ENCODE results near the gene BSX. TPM values are rescaled to one million over a fixed set of nuclear protein-coding genes. Genes with fewer than 3 reads are reported as not detected.

BSX gene
- total RNA-seq, result not detected
- not detected for polyA plus RNA-seq
- long read RNA-seq, donor 1, result 0 reads
- long read RNA-seq, donor 2, result 0 reads
- long read RNA-seq, donor 3, result 0 reads
- long read RNA-seq, donor 4, result 0 reads

DNA sequence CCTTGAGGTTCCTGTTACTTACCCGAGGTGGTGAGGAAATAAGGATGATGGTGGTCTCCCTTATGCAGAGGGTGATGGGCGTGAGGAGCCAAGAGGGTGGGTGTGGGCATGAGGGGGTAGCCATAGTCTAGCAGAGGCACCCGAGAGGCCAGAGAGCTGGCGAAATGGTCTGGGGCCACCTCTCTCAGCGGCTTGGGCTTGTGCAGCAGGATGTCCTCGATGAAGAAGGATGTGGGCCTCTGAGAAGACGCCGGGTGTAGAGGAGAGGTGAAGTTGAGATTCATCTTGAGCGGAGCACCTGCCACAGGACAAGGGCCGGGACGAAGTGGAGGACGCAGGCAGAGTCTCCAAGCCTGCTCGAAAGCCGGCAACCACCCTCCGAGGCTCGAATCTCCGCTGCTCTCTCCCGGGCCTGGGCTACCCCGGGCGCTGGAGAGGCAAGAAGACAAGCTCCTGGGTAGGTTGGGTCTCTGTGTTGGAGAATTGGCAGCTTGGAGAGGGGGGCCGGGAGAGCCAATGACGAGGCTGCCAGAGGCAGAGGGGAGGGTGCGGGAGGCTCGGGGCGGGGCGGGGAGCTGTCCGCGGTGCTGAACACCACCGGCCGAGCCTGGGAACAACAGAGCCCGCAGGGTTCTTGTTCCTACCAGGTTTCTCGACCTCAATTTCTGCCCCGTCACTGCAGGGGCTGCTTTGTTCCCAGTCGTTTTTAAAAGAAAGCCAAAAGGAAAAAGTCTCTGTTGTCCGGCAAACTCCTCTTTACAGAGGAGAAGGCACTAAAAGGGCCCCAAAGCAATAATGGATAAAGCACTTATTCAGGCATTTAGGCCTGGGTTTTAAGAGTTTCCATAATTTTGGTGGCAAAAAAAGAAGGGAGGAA lies at the start of gene BSX:
TSS of gene BSX (minus strand) at position 447 of the 877 bp plus-strand sequence. CDS start at position 284, 163 bp downstream.
- H3K4me3 ChIP-seq (ENCODE audit: low read length), result peak within 1 kb of the TSS; percentile 2
- H3K27me3 ChIP-seq (ENCODE audit: control insufficient read depth, insufficient read depth), result no peaks in the 10 kb centered on the region
- WGBS, result 5% methylated on average over 35 of the region's 35 CpGs
- ATAC-seq (peak; percentile 77 to 79), DNase-seq (peak; percentile 50 to 85 (median 79))
- H3K9me3 ChIP-seq (ENCODE audit: control insufficient read depth, low read length), result no peaks in the 10 kb centered on the region
- H3K27ac ChIP-seq (ENCODE audit: low read length), result no peak within 1 kb of the TSS
- intact Hi-C loops (cut with DNase I), result no loop called here
- peaks cover 1% of the 10 kb centered on the region for H3K4me1 ChIP-seq (ENCODE audit: control insufficient read depth, insufficient read depth, low read length)

DNA sequence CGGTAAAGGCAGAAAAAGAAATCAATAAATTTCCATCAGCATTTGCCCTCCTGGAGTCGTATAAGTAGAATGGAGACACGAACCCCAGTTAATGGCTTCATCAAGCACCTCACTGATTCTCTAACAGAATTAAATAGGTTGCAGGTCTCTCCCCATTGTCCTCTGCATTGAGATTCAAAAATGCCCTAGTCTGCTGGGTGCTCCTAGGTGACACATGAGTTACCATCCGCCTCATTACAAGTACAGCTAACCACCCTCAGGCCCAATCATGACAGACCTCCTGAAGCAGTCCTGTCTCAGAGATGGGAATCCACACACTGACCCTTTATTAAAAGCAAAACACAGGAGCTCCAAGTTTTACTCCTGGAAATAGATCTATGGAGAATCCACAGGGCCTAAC lies 48.9 kb upstream of the BSX start:
- Histone ChIP-seq H3K27me3 (ENCODE audit: control insufficient read depth, insufficient read depth) (no peaks in the 10 kb centered on the region), H3K9me3 (ENCODE audit: control insufficient read depth, low read length) (no peaks in the 10 kb centered on the region), H3K4me1 (ENCODE audit: control insufficient read depth, insufficient read depth, low read length) (no peaks in the 10 kb centered on the region), H3K4me3 (ENCODE audit: low read length) (no peak overlapping the region), H3K27ac (ENCODE audit: low read length) (no peak overlapping the region)
- no peak for ATAC-seq
- no peak for DNase-seq
- WGBS, result 73% methylated on average over 4 of the region's 4 CpGs
- intact Hi-C loops (cut with DNase I), result no loop called here

GRCh38 chr11:123020968-123021367 lies 39.3 kb upstream of the BSX start:
- H3K4me1 ChIP-seq (ENCODE audit: control insufficient read depth, insufficient read depth, low read length), result no peaks in the 10 kb centered on the region
- DNase-seq, result no peak
- 47% methylated on average over 2 of the region's 2 CpGs for WGBS
- no peaks in the 10 kb centered on the region for H3K9me3 ChIP-seq (ENCODE audit: control insufficient read depth, low read length)
- intact Hi-C loops (cut with DNase I), result loop anchor here in 3 of 4 donors (5.0 kb wide), 1 partner anchor 159 kb away; no protein-coding TSS in a partner anchor
- ATAC-seq, result no peak
- H3K4me3 ChIP-seq (ENCODE audit: low read length), result no peak overlapping the region
- no peaks in the 10 kb centered on the region for H3K27me3 ChIP-seq (ENCODE audit: control insufficient read depth, insufficient read depth)
- H3K27ac ChIP-seq (ENCODE audit: low read length), result no peak overlapping the region

DNA sequence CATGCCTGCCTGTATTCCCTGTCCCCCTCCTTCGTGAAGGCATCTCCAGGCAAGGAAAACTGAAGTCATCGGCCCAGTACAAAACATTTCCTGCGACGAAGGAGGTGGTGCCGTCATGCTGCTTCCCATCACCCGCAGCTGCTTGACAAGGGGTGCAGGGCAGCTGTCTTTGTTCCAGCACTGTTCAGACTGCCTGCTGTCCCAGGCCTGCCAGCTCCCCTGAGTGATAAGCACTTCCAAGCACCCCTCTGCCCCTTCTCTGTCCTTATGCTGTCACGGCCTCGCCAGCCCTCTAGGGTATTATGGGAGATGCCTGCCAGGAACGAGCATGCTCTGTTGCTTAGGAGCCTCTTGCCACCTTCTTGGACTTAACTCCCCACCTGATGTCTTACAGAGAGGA lies 37.1 kb upstream of the BSX start:
- DNase-seq, result peak in 2 of 3 donors; percentile 12 to 55
- H3K9me3 ChIP-seq (ENCODE audit: control insufficient read depth, low read length), result no peaks in the 10 kb centered on the region
- H3K4me3 ChIP-seq (ENCODE audit: low read length), result no peak overlapping the region
- WGBS, result 52% methylated on average over 9 of the region's 9 CpGs
- intact Hi-C loops (cut with DNase I), result no loop called here
- no peak overlapping the region for H3K27ac ChIP-seq (ENCODE audit: low read length)
- H3K27me3 ChIP-seq (ENCODE audit: control insufficient read depth, insufficient read depth), result no peaks in the 10 kb centered on the region
- H3K4me1 ChIP-seq (ENCODE audit: control insufficient read depth, insufficient read depth, low read length), result no peaks in the 10 kb centered on the region
- peak; percentile 57 to 71 for ATAC-seq

- ATAC-seq (no peak), DNase-seq (no peak)
- intact Hi-C loops (cut with DNase I), result no loop called here
- H3K4me3 ChIP-seq (ENCODE audit: low read length), result no peak overlapping the region
- H3K9me3 ChIP-seq (ENCODE audit: control insufficient read depth, low read length), result no peaks in the 10 kb centered on the region
- WGBS, result 51% methylated on average over 4 of the region's 4 CpGs
- H3K27me3 ChIP-seq (ENCODE audit: control insufficient read depth, insufficient read depth), result no peaks in the 10 kb centered on the region
- no peak overlapping the region for H3K27ac ChIP-seq (ENCODE audit: low read length)
- no peaks in the 10 kb centered on the region for H3K4me1 ChIP-seq (ENCODE audit: control insufficient read depth, insufficient read depth, low read length)
Measured at GRCh38 chr11:123011510-123011909, 29.9 kb upstream of the BSX start.

DNA sequence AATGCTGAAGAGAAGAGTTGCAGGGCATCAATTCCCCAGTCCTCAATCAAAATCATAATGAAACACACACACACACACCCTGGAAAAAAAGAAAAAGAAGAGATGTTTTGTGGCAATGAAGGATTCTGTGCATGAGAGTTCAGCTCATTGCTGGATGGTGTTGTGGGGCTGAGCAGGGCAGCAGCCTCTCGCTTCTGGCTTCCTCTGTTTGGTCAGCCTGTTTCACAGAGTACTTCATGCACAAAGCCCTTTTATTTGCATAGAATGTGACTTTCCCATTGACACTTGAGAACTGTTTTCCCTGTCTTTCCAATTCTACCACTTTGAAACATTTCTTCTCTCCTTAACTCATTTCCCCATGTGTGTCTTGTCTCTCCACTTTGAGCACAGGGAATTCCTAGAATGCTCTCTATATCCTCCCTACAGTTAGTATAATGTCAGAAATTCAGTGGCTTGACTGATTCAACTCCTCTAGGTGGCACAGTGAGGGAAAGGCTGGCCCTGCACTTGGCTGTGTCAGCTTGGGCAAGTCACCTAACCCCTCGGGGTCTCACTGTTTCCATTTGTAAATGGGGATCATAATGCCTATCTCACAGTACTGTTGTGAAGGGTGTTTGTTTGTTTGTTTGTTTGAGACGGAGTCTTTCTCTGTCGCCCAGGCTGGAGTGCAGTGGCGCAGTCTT lies 25.4 kb upstream of the BSX start:
- 88% methylated on average over 5 of the region's 5 CpGs for WGBS
- ATAC-seq (no peak), DNase-seq (no peak)
- intact Hi-C loops (cut with DNase I), result no loop called here
- no peaks in the 10 kb centered on the region for H3K9me3 ChIP-seq (ENCODE audit: control insufficient read depth, low read length)
- H3K4me3 ChIP-seq (ENCODE audit: low read length), result no peak overlapping the region
- H3K27ac ChIP-seq (ENCODE audit: low read length), result no peak overlapping the region
- H3K27me3 ChIP-seq (ENCODE audit: control insufficient read depth, insufficient read depth), result no peaks in the 10 kb centered on the region
- no peaks in the 10 kb centered on the region for H3K4me1 ChIP-seq (ENCODE audit: control insufficient read depth, insufficient read depth, low read length)

- no peak overlapping the region for H3K4me3 ChIP-seq (ENCODE audit: low read length)
- no peaks in the 10 kb centered on the region for H3K4me1 ChIP-seq (ENCODE audit: control insufficient read depth, insufficient read depth, low read length)
- no peaks in the 10 kb centered on the region for H3K9me3 ChIP-seq (ENCODE audit: control insufficient read depth, low read length)
- no peak for DNase-seq
- intact Hi-C loops (cut with DNase I), result no loop called here
- WGBS, result 83% methylated on average over 5 of the region's 5 CpGs
- ATAC-seq, result no peak
- H3K27me3 ChIP-seq (ENCODE audit: control insufficient read depth, insufficient read depth), result no peaks in the 10 kb centered on the region
- no peak overlapping the region for H3K27ac ChIP-seq (ENCODE audit: low read length)
Measured at GRCh38 chr11:123000721-123001120, 19.1 kb upstream of the BSX start.

DNA sequence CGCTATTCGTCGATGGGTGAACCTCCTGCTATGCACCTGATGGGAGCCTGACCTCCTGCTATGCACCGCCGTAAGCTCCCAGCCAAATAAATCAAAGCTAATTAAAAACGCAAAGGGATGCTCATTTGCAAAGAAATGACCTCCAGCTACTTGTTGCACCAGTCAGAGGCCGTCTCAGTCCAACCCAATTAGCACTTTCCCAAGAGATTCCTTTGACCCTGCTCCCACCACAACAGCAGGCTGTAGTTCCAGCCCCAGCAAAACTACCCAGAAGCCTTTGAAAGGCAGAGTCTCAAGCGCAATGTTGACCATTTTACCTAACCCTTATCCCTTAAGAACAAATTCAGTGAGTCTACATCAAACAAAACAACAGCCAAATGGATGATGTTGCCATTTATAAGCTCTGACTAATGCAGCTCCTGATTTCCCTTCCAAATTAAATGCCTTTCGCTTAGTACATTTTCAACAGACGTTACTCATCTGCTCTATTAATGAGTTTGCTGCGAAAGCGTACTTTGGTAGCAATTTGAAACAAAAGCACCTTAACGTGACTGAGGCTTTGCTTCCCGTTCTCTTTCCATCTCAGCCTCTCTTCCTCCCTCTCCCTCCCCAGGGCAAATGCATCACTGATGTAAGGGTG lies 17.2 kb upstream of the BSX start:
- 36% methylated on average over 14 of the region's 14 CpGs for WGBS
- intact Hi-C loops (cut with DNase I), result no loop called here
- no peaks in the 10 kb centered on the region for H3K27me3 ChIP-seq (ENCODE audit: control insufficient read depth, insufficient read depth)

GRCh38 chr11:122995526-122995925 lies 13.9 kb upstream of the BSX start:
- intact Hi-C loops (cut with DNase I), result no loop called here
- no peak overlapping the region for H3K4me3 ChIP-seq (ENCODE audit: low read length)
- no peaks in the 10 kb centered on the region for H3K27me3 ChIP-seq (ENCODE audit: control insufficient read depth, insufficient read depth)
- ATAC-seq (no peak), DNase-seq (no peak)
- no peaks in the 10 kb centered on the region for H3K4me1 ChIP-seq (ENCODE audit: control insufficient read depth, insufficient read depth, low read length)
- no peak overlapping the region for H3K27ac ChIP-seq (ENCODE audit: low read length)
- no peaks in the 10 kb centered on the region for H3K9me3 ChIP-seq (ENCODE audit: control insufficient read depth, low read length)
- WGBS, result 21% methylated on average over 3 of the region's 3 CpGs

More for the DNA sequence above, 17.2 kb upstream of the BSX start:
- H3K9me3 ChIP-seq (ENCODE audit: control insufficient read depth, low read length), result no peaks in the 10 kb centered on the region
- H3K4me3 ChIP-seq (ENCODE audit: low read length), result no peak overlapping the region
- H3K4me1 ChIP-seq (ENCODE audit: control insufficient read depth, insufficient read depth, low read length), result no peaks in the 10 kb centered on the region
- no peak for ATAC-seq
- no peak overlapping the region for H3K27ac ChIP-seq (ENCODE audit: low read length)
- no peak for DNase-seq

- peak; percentile 60 for ATAC-seq
- WGBS, result under 1% methylated on average over 59 of the region's 59 CpGs
Measured at GRCh38 chr11:122984186-122985011, 2.8 kb upstream of the BSX start.

More at GRCh38 chr11:122984186-122985011, 2.8 kb upstream of the BSX start:
- intact Hi-C loops (cut with DNase I), result no loop called here
- H3K9me3 ChIP-seq (ENCODE audit: control insufficient read depth, low read length), result no peaks in the 10 kb centered on the region
- no peaks in the 10 kb centered on the region for H3K4me1 ChIP-seq (ENCODE audit: control insufficient read depth, insufficient read depth, low read length)
- DNase-seq, result no peak
- no peak overlapping the region for H3K27ac ChIP-seq (ENCODE audit: low read length)
- H3K27me3 ChIP-seq (ENCODE audit: control insufficient read depth, insufficient read depth), result no peaks in the 10 kb centered on the region
- H3K4me3 ChIP-seq (ENCODE audit: low read length), result peak overlapping the region; percentile 60

Measured in right cardiac atrium (tissue), 5 donors.